NT2/D1 (cell line): Measurements from ENCODE around the gene LPIN1.
"Not testable (repeated sequence)": the region's sequence is repeated elsewhere in the genome, so short reads cannot be mapped to it uniquely, and the experiment has no call there.

Experiments
- DNase-seq: peaks from one replicate; pipeline ENCODE4 v3.0.0-alpha.2; 2011; ENCODE audit warnings: low read depth, low spot score
- H3K27me3 ChIP-seq: 2 replicates; pipeline ENCODE4 v1.6.0; 2011; ENCODE audit warnings: mild to moderate bottlenecking; ENCODE audit not compliant: insufficient read length, insufficient read depth
- H3K36me3 ChIP-seq: 2 replicates; pipeline ENCODE4 v1.6.1; 2011; ENCODE audit warnings: mild to moderate bottlenecking, low read length, mixed read lengths; ENCODE audit not compliant: insufficient read depth, insufficient read length
- H3K4me1 ChIP-seq: 2 replicates; pipeline ENCODE4 v1.5.1; 2011; ENCODE audit not compliant: insufficient read depth, insufficient read length
- H3K4me3 ChIP-seq: 2 replicates; pipeline ENCODE4 v1.5.1; 2011; ENCODE audit warnings: low read depth; ENCODE audit not compliant: insufficient read length
- H3K9ac ChIP-seq: 2 replicates; pipeline ENCODE4 v1.6.0; 2011; ENCODE audit warnings: low read depth; ENCODE audit not compliant: insufficient read length
- H3K9me3 ChIP-seq: 2 replicates; pipeline ENCODE4 v1.5.1; 2011; ENCODE audit warnings: mild to moderate bottlenecking, low read length; ENCODE audit not compliant: insufficient read depth
- SUZ12 ChIP-seq: IDR thresholded peaks from 2 replicates; pipeline ENCODE4 v1.6.1; 2011; ENCODE audit not compliant: insufficient read length, insufficient read depth; ENCODE audit errors: extremely low read depth
- YY1 ChIP-seq: IDR thresholded peaks from 2 replicates; pipeline ENCODE4 v1.6.1; 2011; ENCODE audit not compliant: insufficient read length, insufficient read depth
- ZNF274 ChIP-seq: IDR thresholded peaks from 2 replicates; pipeline ENCODE4 v1.6.1; 2011; ENCODE audit warnings: mild to moderate bottlenecking, low read depth, low read length

LPIN1 gene

GRCh38 chr2:11750917-11751316, 4.5 kb downstream of the LPIN1 start:
- H3K36me3 ChIP-seq = no peaks in the 10 kb centered on the region
- no peak for TF ChIP-seq YY1
- TF ChIP-seq SUZ12 = no peak
- TF ChIP-seq ZNF274 = no peak
- no peak overlapping the region for H3K9ac ChIP-seq
- no peak overlapping the region for H3K4me3 ChIP-seq
- H3K27me3 ChIP-seq = peaks cover 16% of the 10 kb centered on the region
- H3K9me3 ChIP-seq = no peaks in the 10 kb centered on the region
- DNase-seq = no peak
- peaks cover 15% of the 10 kb centered on the region for H3K4me1 ChIP-seq

GRCh38 chr2:11752906-11753305, 6.5 kb downstream of the LPIN1 start:
- Histone ChIP-seq H3K36me3 (no peaks in the 10 kb centered on the region), H3K9ac (no peak overlapping the region), H3K4me1 (peaks cover 10% of the 10 kb centered on the region), H3K4me3 (no peak overlapping the region), H3K27me3 (peaks cover 10% of the 10 kb centered on the region), H3K9me3 (no peaks in the 10 kb centered on the region; the same call in 1 of the 2 replicates)
- TF ChIP-seq ZNF274 (no peak), SUZ12 (no peak), YY1 (no peak)
- no peak for DNase-seq

DNA sequence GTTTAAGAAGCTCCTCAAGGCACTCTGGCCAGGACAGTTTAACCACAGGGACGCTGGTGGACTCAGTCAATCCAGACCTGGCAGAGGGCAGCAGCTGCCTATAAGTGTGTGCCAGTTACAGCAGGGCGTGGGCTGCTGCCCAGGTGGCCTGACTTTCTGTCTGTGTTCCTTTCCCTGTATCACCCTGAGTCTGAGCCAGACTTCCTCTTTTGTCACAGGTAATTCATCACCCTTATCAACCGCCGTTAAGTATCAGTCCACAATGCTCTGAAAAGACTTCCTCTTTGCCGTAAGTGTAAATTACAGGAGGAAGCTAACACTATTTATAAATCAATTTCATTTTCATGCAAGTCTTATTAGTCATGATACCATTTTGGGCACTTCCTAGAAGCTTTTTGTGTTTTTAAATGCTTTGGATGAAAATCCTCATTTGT, 7.0 kb downstream of the LPIN1 start:
- H3K4me3 ChIP-seq = no peak overlapping the region

DNA sequence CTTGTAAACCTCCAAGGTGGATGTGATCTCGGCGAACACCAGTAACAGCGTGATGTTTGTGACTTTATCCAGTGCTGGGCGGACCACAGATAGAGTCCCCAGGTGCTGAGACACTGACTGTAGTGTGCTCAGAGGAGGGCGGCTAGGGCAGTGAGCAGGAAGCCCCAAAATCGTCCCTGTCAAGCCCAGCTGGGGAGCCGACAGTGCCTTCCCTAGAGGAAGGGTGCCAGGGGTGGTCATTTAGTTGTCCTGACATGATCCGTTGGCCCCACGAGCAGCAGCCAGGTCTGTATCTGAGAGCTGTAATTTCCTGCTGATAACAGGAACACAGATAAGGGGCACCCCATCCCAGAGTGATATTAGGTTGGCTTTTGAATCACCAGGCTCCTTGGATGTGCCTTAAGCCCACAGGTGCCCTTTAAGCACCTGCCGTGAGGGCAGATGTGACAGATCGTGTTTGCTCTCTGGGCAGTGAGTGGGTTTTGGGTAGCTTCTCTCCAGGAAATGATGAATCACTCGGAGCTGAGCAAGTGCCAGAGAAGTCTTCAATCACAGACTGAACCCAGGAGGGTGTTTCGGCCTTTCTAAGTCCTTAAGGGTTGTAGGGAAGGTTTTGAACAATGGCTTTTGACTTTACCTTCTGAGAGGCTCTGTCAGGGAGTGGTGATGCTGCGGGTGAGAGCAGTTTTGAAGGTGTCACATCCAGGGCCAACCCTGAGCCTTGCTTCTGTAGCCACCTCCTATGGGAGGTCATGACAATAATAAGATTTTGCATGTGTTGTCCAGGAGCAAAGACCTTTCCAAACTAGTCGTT, 7.7 kb downstream of the LPIN1 start:
- no peaks in the 10 kb centered on the region for H3K27me3 ChIP-seq
- TF ChIP-seq ZNF274 (no peak), SUZ12 (no peak), YY1 (no peak)
- H3K4me3 ChIP-seq = no peak overlapping the region
- H3K4me1 ChIP-seq = peaks cover 8% of the 10 kb centered on the region
- no peaks in the 10 kb centered on the region for H3K36me3 ChIP-seq
- no peak overlapping the region for H3K9ac ChIP-seq
- H3K9me3 ChIP-seq = peaks cover 8% of the 10 kb centered on the region; the same call in 1 of the 2 replicates
- no peak for DNase-seq

More for the DNA sequence above, 7.0 kb downstream of the LPIN1 start:
- Histone ChIP-seq H3K27me3 (peaks cover 4% of the 10 kb centered on the region), H3K9ac (no peak overlapping the region), H3K9me3 (peaks cover 4% of the 10 kb centered on the region; the same call in 1 of the 2 replicates), H3K36me3 (no peaks in the 10 kb centered on the region), H3K4me1 (peaks cover 10% of the 10 kb centered on the region)
- no peak for TF ChIP-seq SUZ12
- TF ChIP-seq YY1 = no peak
- no peak for TF ChIP-seq ZNF274
- DNase-seq = no peak

DNA sequence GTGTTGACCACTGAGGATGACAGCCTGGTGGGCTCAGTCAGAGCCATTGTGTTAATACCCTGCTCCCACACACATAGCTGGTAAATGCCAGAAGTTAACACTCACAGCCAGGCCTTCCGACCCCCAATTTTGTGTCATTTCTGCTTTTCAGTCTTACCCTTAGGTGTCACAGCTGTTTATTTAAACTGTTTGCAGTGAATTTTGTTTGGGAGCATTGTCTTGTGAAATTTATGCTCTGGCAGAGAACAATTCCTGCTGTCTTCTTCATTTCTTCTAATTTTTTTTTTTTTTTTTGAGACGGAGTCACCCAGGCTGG, 8.2 kb downstream of the LPIN1 start:
- no peak overlapping the region for H3K9ac ChIP-seq

GRCh38 chr2:11757101-11757500, 10.7 kb downstream of the LPIN1 start:
- Histone ChIP-seq H3K4me1 (no peaks in the 10 kb centered on the region), H3K9me3 (peaks cover 8% of the 10 kb centered on the region; the same call in 1 of the 2 replicates), H3K36me3 (no peaks in the 10 kb centered on the region), H3K27me3 (no peaks in the 10 kb centered on the region), H3K9ac (no peak overlapping the region), H3K4me3 (no peak overlapping the region)
- TF ChIP-seq SUZ12 = no peak
- no peak for TF ChIP-seq ZNF274
- no peak for TF ChIP-seq YY1
- no peak for DNase-seq

More for the DNA sequence above, 8.2 kb downstream of the LPIN1 start:
- Histone ChIP-seq H3K4me3 (no peak overlapping the region), H3K27me3 (no peaks in the 10 kb centered on the region), H3K36me3 (no peaks in the 10 kb centered on the region), H3K4me1 (peaks cover 8% of the 10 kb centered on the region), H3K9me3 (peaks cover 8% of the 10 kb centered on the region; the same call in 1 of the 2 replicates)
- DNase-seq = no peak
- no peak for TF ChIP-seq YY1
- TF ChIP-seq ZNF274 = no peak
- TF ChIP-seq SUZ12 = no peak

DNA sequence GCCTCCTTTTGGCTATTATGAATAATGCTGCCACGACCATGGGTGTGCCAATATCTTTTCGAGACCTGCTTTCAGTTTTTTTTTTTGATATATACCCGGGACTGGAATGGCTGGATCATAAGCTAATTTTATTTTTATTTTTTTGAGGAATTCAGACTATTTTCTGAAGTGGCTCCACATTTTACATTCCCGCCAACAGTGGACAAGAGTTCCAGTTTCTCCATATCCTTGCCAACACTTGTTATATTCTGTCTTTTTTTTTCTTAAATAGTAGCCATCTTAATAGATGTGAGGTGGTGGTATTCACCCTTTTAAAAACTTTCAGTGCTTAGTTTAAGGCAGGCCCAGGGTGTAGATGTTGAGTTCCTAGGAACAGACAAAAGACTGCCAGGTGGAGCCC, 11.8 kb downstream of the LPIN1 start:
- Histone ChIP-seq H3K36me3 (no peaks in the 10 kb centered on the region), H3K4me1 (no peaks in the 10 kb centered on the region), H3K9me3 (peaks cover 8% of the 10 kb centered on the region; the same call in 1 of the 2 replicates), H3K9ac (no peak overlapping the region), H3K4me3 (no peak overlapping the region), H3K27me3 (no peaks in the 10 kb centered on the region)
- TF ChIP-seq ZNF274 (no peak), YY1 (no peak), SUZ12 (no peak)
- no peak for DNase-seq

DNA sequence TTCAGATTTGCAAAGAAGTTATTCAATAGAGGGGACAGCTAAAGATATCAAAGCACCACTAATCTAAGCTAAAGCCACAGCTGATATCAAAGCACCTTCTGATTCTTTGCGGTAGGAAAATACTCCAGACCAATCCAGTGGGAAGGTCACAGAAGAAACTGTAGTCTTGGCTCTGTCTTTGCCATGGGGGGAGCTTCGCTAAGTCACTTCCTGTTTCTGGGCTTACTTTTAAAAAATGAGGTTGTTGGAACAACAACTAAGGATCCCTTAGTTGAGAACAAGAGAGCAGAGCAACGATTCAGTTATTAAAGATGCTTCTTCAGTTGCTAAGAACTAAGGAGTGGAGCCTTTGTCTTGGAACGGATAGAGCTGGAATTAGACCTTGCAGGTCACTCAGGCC, 12.2 kb downstream of the LPIN1 start:
- Histone ChIP-seq H3K36me3 (no peaks in the 10 kb centered on the region), H3K27me3 (no peaks in the 10 kb centered on the region), H3K4me3 (no peak overlapping the region), H3K4me1 (no peaks in the 10 kb centered on the region), H3K9ac (no peak overlapping the region), H3K9me3 (peaks cover 8% of the 10 kb centered on the region; the same call in 1 of the 2 replicates)
- no peak for TF ChIP-seq ZNF274
- no peak for TF ChIP-seq SUZ12
- TF ChIP-seq YY1 = no peak
- DNase-seq = no peak

DNA sequence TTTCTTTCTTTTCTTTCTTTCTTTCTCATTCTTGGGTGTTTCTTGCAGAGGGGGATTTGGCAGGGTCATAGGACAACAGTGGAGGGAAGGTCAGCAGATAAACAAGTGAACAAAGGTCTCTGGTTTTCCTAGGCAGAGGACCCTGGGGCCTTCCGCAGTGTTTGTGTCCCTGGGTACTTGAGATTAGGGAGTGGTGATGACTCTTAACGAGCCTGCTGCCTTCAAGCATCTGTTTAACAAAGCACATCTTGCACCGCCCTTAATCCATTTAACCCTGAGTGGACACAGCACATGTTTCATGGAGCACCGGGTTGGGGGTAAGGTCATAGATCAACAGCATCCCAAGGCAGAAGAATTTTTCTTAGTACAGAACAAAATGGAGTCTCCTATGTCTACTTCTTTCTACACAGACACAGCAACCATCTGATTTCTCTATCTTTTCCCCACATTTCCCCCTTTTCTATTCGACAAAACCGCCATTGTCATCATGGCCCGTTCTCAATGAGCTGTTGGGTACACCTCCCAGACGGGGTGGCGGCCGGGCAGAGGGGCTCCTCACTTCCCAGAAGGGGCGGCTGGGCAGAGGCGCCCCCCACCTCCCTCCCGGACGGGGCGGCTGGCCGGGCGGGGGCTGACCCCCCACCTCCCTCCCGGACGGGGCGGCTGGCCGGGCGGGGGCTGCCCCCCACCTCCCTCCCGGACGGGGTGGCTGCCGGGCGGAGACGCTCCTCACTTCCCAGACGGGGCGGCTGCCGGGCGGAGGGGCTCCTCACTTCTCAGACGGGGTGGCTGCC, 12.9 kb downstream of the LPIN1 start:
- DNase-seq, H3K4me3 ChIP-seq, H3K9ac ChIP-seq, H3K9me3 ChIP-seq, H3K27me3 ChIP-seq, H3K4me1 ChIP-seq, H3K36me3 ChIP-seq: not testable (repeated sequence)
